ENCODE measurements around the gene PRSS36. TPM values are rescaled to one million over a fixed set of nuclear protein-coding genes. Genes with fewer than 3 reads are reported as not detected.

The PRSS36 gene
- total RNA-seq, 1 experiment from 2014 or later = 0.59 TPM

DNA sequence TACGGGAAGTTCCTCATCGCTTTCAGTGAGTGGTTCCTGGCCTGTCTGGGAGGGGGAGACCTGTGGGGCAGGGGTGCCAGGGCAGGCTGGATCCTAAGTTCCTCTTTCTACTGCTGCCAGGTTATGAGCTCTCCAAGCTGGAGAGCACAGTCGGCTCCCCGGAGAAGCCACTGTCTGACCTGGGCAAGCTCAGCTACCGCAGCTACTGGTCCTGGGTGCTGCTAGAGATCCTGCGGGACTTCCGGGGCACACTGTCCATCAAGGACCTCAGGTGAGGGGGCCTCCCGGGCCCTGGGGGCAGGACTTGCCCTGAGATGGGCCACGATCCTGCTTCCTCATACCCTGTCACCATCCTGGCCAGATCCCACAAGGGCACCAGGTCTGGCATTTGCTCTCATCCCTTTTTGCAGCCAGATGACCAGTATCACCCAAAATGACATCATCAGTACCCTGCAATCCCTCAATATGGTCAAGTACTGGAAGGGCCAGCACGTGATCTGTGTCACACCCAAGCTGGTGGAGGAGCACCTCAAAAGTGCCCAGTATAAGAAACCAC, 19.5 kb downstream of the PRSS36 start:
- Histone ChIP-seq H3K36me3 (replicated peaks; ENCODE audit: control insufficient read depth, insufficient read depth, low read length) (peaks cover 15% of the 10 kb centered on the region), H3K27me3 (ENCODE audit: control insufficient read depth, insufficient read depth, low read length) (no peaks in the 10 kb centered on the region), H3K4me3 (ENCODE audit: insufficient read depth, low read depth, low read length) (no peak overlapping the region)
- peak; percentile 61 for DNase-seq

- Histone ChIP-seq H3K27me3 (ENCODE audit: control insufficient read depth, insufficient read depth, low read length) (no peaks in the 10 kb centered on the region), H3K4me3 (ENCODE audit: insufficient read depth, low read depth, low read length) (no peak overlapping the region), H3K36me3 (replicated peaks; ENCODE audit: control insufficient read depth, insufficient read depth, low read length) (peaks cover 15% of the 10 kb centered on the region)
- peak; percentile 63 for DNase-seq
Observed at GRCh38 chr16:31129568-31130335, 20.1 kb downstream of the PRSS36 start.

GRCh38 chr16:31128711-31129567, 20.9 kb downstream of the PRSS36 start:
- no peaks in the 10 kb centered on the region for H3K27me3 ChIP-seq (ENCODE audit: control insufficient read depth, insufficient read depth, low read length)
- H3K4me3 ChIP-seq (ENCODE audit: insufficient read depth, low read depth, low read length) = no peak overlapping the region
- H3K36me3 ChIP-seq (replicated peaks; ENCODE audit: control insufficient read depth, insufficient read depth, low read length) = peaks cover 15% of the 10 kb centered on the region
- DNase-seq = no peak

GRCh38 chr16:31127182-31127581, 22.7 kb downstream of the PRSS36 start:
- peak; percentile 43 for DNase-seq
- Histone ChIP-seq H3K36me3 (replicated peaks; ENCODE audit: control insufficient read depth, insufficient read depth, low read length) (peaks cover 9% of the 10 kb centered on the region), H3K4me3 (ENCODE audit: insufficient read depth, low read depth, low read length) (no peak overlapping the region), H3K27me3 (ENCODE audit: control insufficient read depth, insufficient read depth, low read length) (no peaks in the 10 kb centered on the region)

- peak; percentile 17 for DNase-seq
- Histone ChIP-seq H3K4me3 (ENCODE audit: insufficient read depth, low read depth, low read length) (no peak overlapping the region), H3K27me3 (ENCODE audit: control insufficient read depth, insufficient read depth, low read length) (no peaks in the 10 kb centered on the region), H3K36me3 (replicated peaks; ENCODE audit: control insufficient read depth, insufficient read depth, low read length) (peaks cover 10% of the 10 kb centered on the region)
Observed at GRCh38 chr16:31125844-31126243, 24.0 kb downstream of the PRSS36 start.

- Histone ChIP-seq H3K27me3 (ENCODE audit: control insufficient read depth, insufficient read depth, low read length) (no peaks in the 10 kb centered on the region), H3K36me3 (replicated peaks; ENCODE audit: control insufficient read depth, insufficient read depth, low read length) (peaks cover 20% of the 10 kb centered on the region), H3K4me3 (ENCODE audit: insufficient read depth, low read depth, low read length) (no peak overlapping the region)
- no peak for DNase-seq
Observed at GRCh38 chr16:31120129-31120528, 29.7 kb downstream of the PRSS36 start.

DNA sequence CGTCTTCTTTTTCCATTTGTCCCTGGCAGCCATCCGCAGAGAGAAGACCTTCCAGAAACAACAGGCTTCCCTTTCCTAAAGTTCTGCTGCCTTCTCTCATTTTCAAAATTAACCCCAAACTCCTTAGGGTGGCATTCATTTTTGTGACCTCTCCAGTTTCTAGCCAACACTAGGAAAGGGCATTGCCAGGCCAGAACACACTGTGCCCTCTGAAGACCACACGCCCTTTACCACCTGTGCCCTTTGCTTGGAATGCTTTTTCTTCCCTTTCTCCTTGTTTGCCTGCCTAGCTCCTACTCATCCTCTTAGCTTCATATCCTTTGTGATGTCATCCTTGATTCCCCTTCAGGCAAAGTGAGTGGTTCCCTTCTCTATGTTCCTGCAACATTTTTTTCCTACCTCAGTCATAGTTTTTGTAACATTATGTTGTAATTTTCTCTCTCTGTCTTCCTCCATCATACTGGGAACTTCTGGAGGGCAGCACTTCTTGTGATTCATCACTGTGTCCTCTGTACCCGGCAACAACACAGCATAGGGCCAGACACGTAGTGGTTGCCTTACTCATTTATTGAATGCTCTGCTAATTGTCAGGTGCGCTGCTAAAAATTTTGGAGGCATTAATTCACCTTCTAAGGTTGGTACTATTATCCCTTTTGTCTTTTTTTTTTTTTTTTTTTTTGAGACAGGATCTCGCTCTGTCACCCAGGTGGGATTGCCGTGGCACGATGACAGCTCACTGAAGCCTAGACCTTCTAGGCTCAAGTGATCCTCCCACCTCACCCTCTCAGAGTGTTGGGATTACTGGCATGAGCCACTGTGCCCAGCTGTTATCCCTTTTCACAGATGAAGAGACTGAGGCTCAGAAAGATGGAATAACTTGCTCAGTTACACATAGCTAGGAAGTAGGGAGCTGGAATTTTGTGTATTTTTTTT, 31.4 kb downstream of the PRSS36 start:
- DNase-seq = peak; percentile 21
- Histone ChIP-seq H3K4me3 (ENCODE audit: insufficient read depth, low read depth, low read length) (peak overlapping the region; percentile 57), H3K36me3 (replicated peaks; ENCODE audit: control insufficient read depth, insufficient read depth, low read length) (peaks cover 20% of the 10 kb centered on the region), H3K27me3 (ENCODE audit: control insufficient read depth, insufficient read depth, low read length) (no peaks in the 10 kb centered on the region)

DNA sequence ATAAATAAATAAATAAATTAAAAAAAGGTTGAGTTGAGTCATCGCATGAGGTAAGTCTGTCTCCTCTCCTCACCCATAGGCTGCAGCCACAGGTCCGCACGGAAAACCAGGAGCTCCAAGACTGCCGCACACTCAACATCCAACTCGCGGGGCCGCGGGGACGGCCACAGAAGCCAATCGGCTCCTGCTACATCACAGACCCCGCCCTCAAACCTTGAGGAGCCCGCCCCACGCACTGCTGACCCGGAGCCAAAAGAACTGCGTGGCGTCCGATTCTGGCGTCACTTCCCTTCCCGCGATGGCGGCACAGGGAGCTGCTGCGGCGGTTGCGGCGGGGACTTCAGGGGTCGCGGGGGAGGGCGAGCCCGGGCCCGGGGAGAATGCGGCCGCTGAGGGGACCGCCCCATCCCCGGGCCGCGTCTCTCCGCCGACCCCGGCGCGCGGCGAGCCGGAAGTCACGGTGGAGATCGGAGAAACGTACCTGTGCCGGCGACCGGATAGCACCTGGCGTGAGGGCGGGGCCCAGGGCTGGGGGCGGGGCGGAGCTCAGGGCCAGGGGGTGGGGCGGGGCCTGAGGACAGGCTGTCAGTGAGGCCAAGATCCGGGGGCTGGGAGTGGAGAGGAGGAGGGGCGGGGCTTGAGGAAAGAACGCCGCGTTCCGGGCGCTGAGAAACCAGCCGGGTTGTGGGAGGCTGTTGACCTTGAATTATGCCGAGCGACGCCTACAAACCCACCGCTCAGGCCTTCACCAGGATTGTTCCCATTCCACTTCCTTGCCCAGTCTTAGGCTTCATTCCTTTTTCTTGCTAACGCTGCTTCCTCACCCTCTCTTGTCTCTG, 32.3 kb downstream of the PRSS36 start, which contains the start of gene KAT8:
TSS of gene KAT8 (plus strand) at position 281 of the 839 bp plus-strand sequence. CDS start at position 299, 18 bp downstream.
- H3K36me3 ChIP-seq (replicated peaks; ENCODE audit: control insufficient read depth, insufficient read depth, low read length) = peaks cover 20% of the 10 kb centered on the region

GRCh38 chr16:31114468-31114867, 35.4 kb downstream of the PRSS36 start:
- Histone ChIP-seq H3K36me3 (replicated peaks; ENCODE audit: control insufficient read depth, insufficient read depth, low read length) (peaks cover 14% of the 10 kb centered on the region), H3K4me3 (ENCODE audit: insufficient read depth, low read depth, low read length) (no peak overlapping the region), H3K27me3 (ENCODE audit: control insufficient read depth, insufficient read depth, low read length) (no peaks in the 10 kb centered on the region)
- DNase-seq = peak; percentile 7

More for the DNA sequence above, 32.3 kb downstream of the PRSS36 start, which contains the start of gene KAT8:
- Histone ChIP-seq H3K4me3 (ENCODE audit: insufficient read depth, low read depth, low read length) (peak within 1 kb of the TSS; percentile 57), H3K27me3 (ENCODE audit: control insufficient read depth, insufficient read depth, low read length) (no peaks in the 10 kb centered on the region)
- peak; percentile 100 for DNase-seq

DNA sequence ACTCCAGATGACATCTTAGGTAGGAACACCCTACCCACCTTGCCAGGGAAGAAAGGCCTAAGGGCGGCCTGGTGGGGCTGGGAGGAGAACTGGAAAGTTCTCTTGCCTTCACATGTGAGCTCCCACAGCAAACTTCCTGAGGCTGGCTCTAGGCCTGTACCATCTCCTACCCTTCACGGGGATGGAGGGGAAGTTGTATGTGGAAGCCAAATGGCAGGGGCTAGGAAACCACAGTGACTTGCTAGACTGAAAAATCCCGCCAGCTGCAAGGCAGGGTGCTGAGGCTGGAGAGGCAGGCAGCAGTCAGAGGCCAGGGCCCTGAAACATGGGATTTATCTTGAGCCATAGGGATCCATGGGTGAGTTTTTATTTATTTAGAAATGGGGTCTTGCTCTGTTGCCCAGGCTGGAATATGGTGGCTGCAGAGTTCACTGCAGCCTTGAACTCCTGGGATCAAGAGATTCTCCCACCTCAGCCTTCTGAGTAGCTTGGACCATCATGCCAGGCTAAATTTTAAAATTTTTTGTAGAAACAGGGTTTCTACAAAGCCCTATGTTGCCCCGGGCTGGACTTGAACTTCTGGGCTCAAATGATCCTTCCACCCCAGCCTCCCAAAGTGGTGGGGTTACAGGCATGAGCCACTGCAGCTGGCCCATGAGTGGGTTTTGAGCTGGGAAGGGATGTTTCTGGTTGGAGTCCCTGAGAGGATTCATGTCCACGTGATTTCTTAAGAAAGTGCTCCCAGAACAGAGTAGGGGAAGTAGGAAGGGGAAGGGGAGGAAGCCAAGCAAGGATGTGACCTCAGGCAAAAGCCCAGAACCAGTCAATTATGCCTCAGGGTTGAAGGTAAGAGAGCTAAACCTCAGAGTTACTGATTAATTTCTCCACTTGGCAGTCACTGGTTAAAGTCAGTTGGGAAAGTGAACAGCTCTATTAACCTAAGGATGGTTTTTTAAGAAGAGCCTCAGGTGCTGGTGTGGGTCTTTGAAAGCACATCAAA, 36.4 kb downstream of the PRSS36 start:
- Histone ChIP-seq H3K27me3 (ENCODE audit: control insufficient read depth, insufficient read depth, low read length) (no peaks in the 10 kb centered on the region; the same call in 1 of the 2 replicates), H3K4me3 (ENCODE audit: insufficient read depth, low read depth, low read length) (no peak overlapping the region), H3K36me3 (replicated peaks; ENCODE audit: control insufficient read depth, insufficient read depth, low read length) (peaks cover 12% of the 10 kb centered on the region)
- peak; percentile 19 for DNase-seq

GRCh38 chr16:31112711-31113110, 37.2 kb downstream of the PRSS36 start:
- Histone ChIP-seq H3K36me3 (replicated peaks; ENCODE audit: control insufficient read depth, insufficient read depth, low read length) (peaks cover 12% of the 10 kb centered on the region), H3K4me3 (ENCODE audit: insufficient read depth, low read depth, low read length) (no peak overlapping the region), H3K27me3 (ENCODE audit: control insufficient read depth, insufficient read depth, low read length) (no peaks in the 10 kb centered on the region; the same call in 1 of the 2 replicates)
- DNase-seq = no peak

DNA sequence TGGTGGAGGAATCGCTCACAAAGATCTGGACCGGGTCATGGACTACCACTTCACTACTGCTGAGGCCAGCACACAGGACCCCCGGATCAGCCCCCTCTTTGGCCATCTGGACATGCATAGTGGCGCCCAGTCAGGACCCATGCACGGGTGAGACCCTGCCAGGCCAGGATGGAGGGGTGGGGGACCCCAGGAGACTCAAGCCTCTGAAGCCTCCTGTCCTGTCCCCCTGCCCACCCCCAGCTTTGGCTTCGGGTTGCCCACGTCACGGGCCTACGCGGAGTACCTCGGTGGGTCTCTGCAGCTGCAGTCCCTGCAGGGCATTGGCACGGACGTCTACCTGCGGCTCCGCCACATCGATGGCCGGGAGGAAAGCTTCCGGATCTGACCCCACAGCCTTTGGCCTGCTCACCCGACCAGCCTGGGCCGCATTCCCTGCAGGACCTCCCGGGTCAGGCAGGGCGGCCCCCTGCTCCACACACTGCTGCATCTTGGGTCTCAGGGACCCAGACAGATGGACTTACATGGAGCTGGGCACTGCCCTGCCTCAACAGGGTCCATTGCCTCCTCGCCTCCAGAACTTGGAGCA, 37.9 kb downstream of the PRSS36 start:
- DNase-seq = peak; percentile 33
- H3K36me3 ChIP-seq (replicated peaks; ENCODE audit: control insufficient read depth, insufficient read depth, low read length) = peaks cover 12% of the 10 kb centered on the region
- H3K4me3 ChIP-seq (ENCODE audit: insufficient read depth, low read depth, low read length) = no peak overlapping the region
- H3K27me3 ChIP-seq (ENCODE audit: control insufficient read depth, insufficient read depth, low read length) = no peaks in the 10 kb centered on the region; the same call in 1 of the 2 replicates

All from H7 (cell line).